GM23338 (cell line): ENCODE measurements around the gene SMAD3. TPM values are rescaled to one million over a fixed set of nuclear protein-coding genes. Genes with fewer than 3 reads are reported as not detected.

ENCODE experiments used
- ATAC-seq: fragments of 200-7000 bp; cut with Tn5 transposase; 3 replicates; pipeline ENCODE4 v1.9.1; 2020
- DNase-seq: peaks from one replicate; pipeline ENCODE4 v3.0.0-alpha.2; 2015; ENCODE audit warnings: low spot score
- H2AFZ ChIP-seq: fragments of 200-600 bp; sonication (generic); 2 replicates; pipeline ENCODE4 v1.8.0; 2016; ENCODE audit warnings: antibody characterized with exemption, mild to moderate bottlenecking, moderate library complexity
- H3F3A ChIP-seq: fragments of 200-600 bp; sonication (generic); replicated peaks from 2 replicates; pipeline ENCODE4 v1.8.0; 2017; ENCODE audit warnings: antibody characterized with exemption, mixed run types, low read depth
- H3K27ac ChIP-seq: fragments of 200-600 bp; sonication (generic); 2 replicates; pipeline ENCODE4 v1.6.1; 2016; ENCODE audit warnings: low read depth
- H3K27me3 ChIP-seq: fragments of 200-600 bp; sonication (generic); 2 replicates; pipeline ENCODE4 v1.8.0; 2016; ENCODE audit warnings: mild to moderate bottlenecking, mixed run types, moderate library complexity; ENCODE audit not compliant: insufficient read depth
- H3K36me3 ChIP-seq: fragments of 200-600 bp; sonication (generic); 2 replicates; pipeline ENCODE4 v1.8.0; 2016; ENCODE audit warnings: mild to moderate bottlenecking; ENCODE audit not compliant: insufficient read depth
- H3K4me1 ChIP-seq: fragments of 200-600 bp; sonication (generic); 2 replicates; pipeline ENCODE4 v1.8.0; 2016; ENCODE audit warnings: mild to moderate bottlenecking, moderate library complexity; ENCODE audit not compliant: insufficient read depth
- H3K4me2 ChIP-seq: fragments of 200-600 bp; sonication (generic); 2 replicates; pipeline ENCODE4 v1.7.1; 2017; ENCODE audit warnings: mixed run types
- H3K4me3 ChIP-seq: fragments of 200-600 bp; sonication (generic); 2 replicates; pipeline ENCODE4 v1.6.1; 2016; ENCODE audit warnings: mixed run types
- H3K79me2 ChIP-seq: fragments of 200-600 bp; sonication (generic); replicated peaks from 2 replicates; pipeline ENCODE4 v1.8.0; 2017; ENCODE audit warnings: mild to moderate bottlenecking; ENCODE audit not compliant: insufficient read depth
- H3K9me2 ChIP-seq: fragments of 200-600 bp; sonication (generic); 2 replicates; pipeline ENCODE4 v1.8.0; 2017; ENCODE audit not compliant: insufficient read depth
- H4K20me1 ChIP-seq: fragments of 200-600 bp; sonication (generic); replicated peaks from 2 replicates; pipeline ENCODE4 v1.8.0; 2017; ENCODE audit warnings: mild to moderate bottlenecking; ENCODE audit not compliant: insufficient read depth
- H3K27ac Mint-ChIP-seq: 2 replicates; pipeline ENCODE4 v1.8.0; 2020; ENCODE audit warnings: inconsistent platforms, mild to moderate bottlenecking, moderate library complexity, mixed read lengths
- H3K27me3 Mint-ChIP-seq: 3 replicates; pipeline ENCODE4 v1.8.0; 2022; ENCODE audit warnings: low read depth, mild to moderate bottlenecking, moderate library complexity, mixed read lengths, inconsistent platforms; ENCODE audit not compliant: insufficient read depth, poor library complexity
- H3K36me3 Mint-ChIP-seq: 3 replicates; pipeline ENCODE4 v1.8.0; 2021; ENCODE audit warnings: low read depth, mild to moderate bottlenecking, inconsistent platforms, moderate library complexity, mixed read lengths
- H3K4me1 Mint-ChIP-seq: 3 replicates; pipeline ENCODE4 v1.8.0; 2020; ENCODE audit warnings: mild to moderate bottlenecking, inconsistent platforms, mixed read lengths
- H3K4me3 Mint-ChIP-seq: 3 replicates; pipeline ENCODE4 v1.8.0; 2021; ENCODE audit warnings: moderate library complexity, mild to moderate bottlenecking, inconsistent platforms, mixed read lengths
- H3K9me3 Mint-ChIP-seq: 3 replicates; pipeline ENCODE4 v1.8.0; 2020; ENCODE audit warnings: moderate library complexity, mild to moderate bottlenecking, inconsistent platforms, mixed read lengths
- CREB1 ChIP-seq: fragments of 250-450 bp; sonication (Bioruptor Pico); IDR thresholded peaks from 2 replicates; pipeline ENCODE4 v1.5.0; 2020; ENCODE audit warnings: low read depth, mild to moderate bottlenecking, moderate library complexity
- CTCF ChIP-seq, 2 experiments: fragments of 200-600 bp in 1 of 2; sonication (generic) in 1 of 2; conservative IDR thresholded peaks; 2 replicates each; pipeline versions ENCODE4 v1.5.1 to v1.6.1; 2016 to 2017; ENCODE audit warnings: antibody characterized with exemption in 2 of 2, low read depth in 2 of 2, mild to moderate bottlenecking in 2 of 2, moderate library complexity in 1 of 2
- ETS1 ChIP-seq: IDR thresholded peaks from 2 replicates; pipeline ENCODE4 v1.6.1; 2016; ENCODE audit warnings: antibody characterized with exemption
- EZH2 ChIP-seq: fragments of 200-600 bp; sonication (generic); IDR thresholded peaks from one replicate; pipeline ENCODE4 v1.8.0; 2017; ENCODE audit warnings: antibody characterized with exemption, mild to moderate bottlenecking, low read depth; ENCODE audit not compliant: unreplicated experiment
- EZH2phosphoT487 ChIP-seq: fragments of 200-600 bp; sonication (generic); IDR thresholded peaks from one replicate; pipeline ENCODE4 v1.8.1; 2018; ENCODE audit warnings: antibody characterized with exemption; ENCODE audit not compliant: unreplicated experiment
- JUNB ChIP-seq: IDR thresholded peaks from one replicate; pipeline ENCODE4 v1.6.1; 2016; ENCODE audit warnings: antibody characterized with exemption; ENCODE audit not compliant: unreplicated experiment
- NANOG ChIP-seq: IDR thresholded peaks from 2 replicates; pipeline ENCODE4 v1.6.1; 2016; ENCODE audit warnings: antibody characterized with exemption, borderline replicate concordance
- POLR2AphosphoS5 ChIP-seq: IDR thresholded peaks from 2 replicates; pipeline ENCODE4 v1.6.1; 2016; ENCODE audit warnings: antibody characterized with exemption, low read depth
- REST ChIP-seq: IDR thresholded peaks from one replicate; pipeline ENCODE4 v1.6.1; 2018; ENCODE audit warnings: antibody characterized with exemption; ENCODE audit not compliant: unreplicated experiment
- STAT1 ChIP-seq: IDR thresholded peaks from one replicate; pipeline ENCODE4 v1.6.1; 2016; ENCODE audit warnings: antibody characterized with exemption; ENCODE audit not compliant: unreplicated experiment
- ZNF114 ChIP-seq: fragments of 250-450 bp; sonication (Bioruptor Pico); IDR thresholded peaks from 2 replicates; pipeline ENCODE4 v1.5.0; 2020; ENCODE audit warnings: mild to moderate bottlenecking, moderate library complexity
- ZNF331 ChIP-seq: fragments of 250-450 bp; sonication (Bioruptor Pico); IDR thresholded peaks from 2 replicates; pipeline ENCODE4 v1.5.0; 2020; ENCODE audit warnings: low read depth, mild to moderate bottlenecking, moderate library complexity
- ZNF462 ChIP-seq: fragments of 250-450 bp; sonication (Bioruptor Pico); IDR thresholded peaks from 2 replicates; pipeline ENCODE4 v1.5.0; 2020; ENCODE audit warnings: mild to moderate bottlenecking, moderate library complexity
- polyA plus RNA-seq: library from polyadenylated mRNA; unstranded; fragments of >200 nt; fragmentation: Nextera tagmentation; extraction: Ambion mirVana; gene quantifications from 2 replicates; pipeline ENCODE4 v1.2.1, GENCODE V29; 2016
- total RNA-seq: library from RNA; depleted of rRNA; stranded (reverse); fragments of >200 nt; shearing (Covaris generic); gene quantifications from 2 replicates; pipeline ENCODE4 v1.2.3, GENCODE V29; 2014

The SMAD3 gene
- total and polyA plus RNA-seq, 2 experiments from 2014 or later = 4.9 to 11.6 TPM

- H3K27me3 Mint-ChIP-seq = peaks cover 4% of the 10 kb centered on the region
- DNase-seq = no peak
- peaks cover 48% of the 10 kb centered on the region for H3K4me1 Mint-ChIP-seq
- no peaks in the 10 kb centered on the region for H4K20me1 ChIP-seq
- H3K9me2 ChIP-seq = 0 out of 2 replicates have a peak, but pooled peaks cover 5% of the 10 kb centered on the region
- no peaks in the 10 kb centered on the region for H3K27me3 ChIP-seq
- no peak for ATAC-seq
- no peak overlapping the region for H3K27ac Mint-ChIP-seq
- H3K79me2 ChIP-seq = no peaks in the 10 kb centered on the region
- H3K4me3 ChIP-seq = no peak overlapping the region
- TF ChIP-seq ZNF114 (CRISPR knock-in tag) = no peak
- TF ChIP-seq EZH2phosphoT487 = no peak
- no peak for TF ChIP-seq ZNF331 (CRISPR knock-in tag)
- no peak for TF ChIP-seq JUNB
- no peak for TF ChIP-seq NANOG
- no peak for TF ChIP-seq CTCF (conservative IDR thresholded peaks at IDR 0.05; ENCODE audit: low read depth in 2 of 2)
- TF ChIP-seq STAT1 = no peak
- TF ChIP-seq ZNF462 (CRISPR knock-in tag) = no peak
- no peak for TF ChIP-seq POLR2AphosphoS5
- no peak for TF ChIP-seq CREB1 (CRISPR knock-in tag)
- TF ChIP-seq REST = no peak
- no peak for TF ChIP-seq ETS1
- no peak for TF ChIP-seq EZH2
- H3K27ac ChIP-seq = 0 out of 2 replicates have a peak overlapping the region, but pooled peaks have one; percentile 22
- peaks cover 36% of the 10 kb centered on the region for H3K4me1 ChIP-seq
- no peaks in the 10 kb centered on the region for H3K36me3 ChIP-seq
- H3F3A ChIP-seq = peaks cover 14% of the 10 kb centered on the region
- H3K4me2 ChIP-seq = no peak overlapping the region
- no peaks in the 10 kb centered on the region for H3K36me3 Mint-ChIP-seq
- H2AFZ ChIP-seq = no peak overlapping the region
- H3K9me3 Mint-ChIP-seq = no peaks in the 10 kb centered on the region; the same call in 2 of the 3 replicates
- no peak overlapping the region for H3K4me3 Mint-ChIP-seq
These were observed 39.4 kb upstream of the SMAD3 start for GRCh38 chr15:67025719-67026609.
